IMR-90 (cell line): Measurements from ENCODE around the gene RPRML.

Experiments used
- CEBPB ChIP-seq: IDR thresholded peaks from 2 replicates; pipeline ENCODE4 v1.6.1; 2012; ENCODE audit warnings: low read depth, low read length, improper control_type of control experiment
- CHD1 ChIP-seq: IDR thresholded peaks from 2 replicates; pipeline ENCODE4 v1.6.1; 2012; ENCODE audit warnings: low read depth, low read length, improper control_type of control experiment
- MAFK ChIP-seq: IDR thresholded peaks from 2 replicates; pipeline ENCODE4 v1.6.1; 2012; ENCODE audit warnings: low read depth, low read length, improper control_type of control experiment
- MXI1 ChIP-seq: IDR thresholded peaks from 2 replicates; pipeline ENCODE4 v1.6.1; 2012; ENCODE audit warnings: low read depth, mild to moderate bottlenecking, low read length, moderate library complexity, borderline replicate concordance
- NFE2L2 ChIP-seq: fragments of 150-350 bp; IDR thresholded peaks from 2 replicates; pipeline ENCODE4 v1.6.1; 2016; ENCODE audit warnings: low read depth, mild to moderate bottlenecking, low read length
- POLR2A ChIP-seq: IDR thresholded peaks from 2 replicates; pipeline ENCODE4 v1.6.1; 2012; ENCODE audit warnings: mild to moderate bottlenecking, low read depth, low read length
- RAD21 ChIP-seq: IDR thresholded peaks from 2 replicates; pipeline ENCODE4 v1.6.1; 2012; ENCODE audit warnings: low read length, improper control_type of control experiment
- RCOR1 ChIP-seq: IDR thresholded peaks from 2 replicates; pipeline ENCODE4 v1.6.1; 2012; ENCODE audit warnings: mild to moderate bottlenecking, low read length, improper control_type of control experiment; ENCODE audit not compliant: insufficient replicate concordance
- SMC3 ChIP-seq: fragments of 150-350 bp; IDR thresholded peaks from 2 replicates; pipeline ENCODE4 v1.6.1; 2016; ENCODE audit warnings: low read depth, mild to moderate bottlenecking, antibody characterized with exemption, low read length, moderate library complexity
- TF ChIP-seq, protein P1 (sequence below): conservative IDR thresholded peaks from 2 replicates; pipeline ENCODE4 v1.5.1; 2012; ENCODE audit warnings: mild to moderate bottlenecking, low read depth, low read length, improper control_type of control experiment
- TF ChIP-seq, protein P2 (sequence below): fragments of 150-350 bp; IDR thresholded peaks from 2 replicates; pipeline ENCODE4 v1.6.1; 2017; ENCODE audit warnings: mild to moderate bottlenecking, antibody characterized with exemption, low read length, low read depth
- TF ChIP-seq, protein P3 (sequence below): fragments of 150-350 bp; IDR thresholded peaks from 2 replicates; pipeline ENCODE4 v1.6.1; 2016; ENCODE audit warnings: low read depth, mild to moderate bottlenecking, low read length, moderate library complexity, borderline replicate concordance

DNA sequence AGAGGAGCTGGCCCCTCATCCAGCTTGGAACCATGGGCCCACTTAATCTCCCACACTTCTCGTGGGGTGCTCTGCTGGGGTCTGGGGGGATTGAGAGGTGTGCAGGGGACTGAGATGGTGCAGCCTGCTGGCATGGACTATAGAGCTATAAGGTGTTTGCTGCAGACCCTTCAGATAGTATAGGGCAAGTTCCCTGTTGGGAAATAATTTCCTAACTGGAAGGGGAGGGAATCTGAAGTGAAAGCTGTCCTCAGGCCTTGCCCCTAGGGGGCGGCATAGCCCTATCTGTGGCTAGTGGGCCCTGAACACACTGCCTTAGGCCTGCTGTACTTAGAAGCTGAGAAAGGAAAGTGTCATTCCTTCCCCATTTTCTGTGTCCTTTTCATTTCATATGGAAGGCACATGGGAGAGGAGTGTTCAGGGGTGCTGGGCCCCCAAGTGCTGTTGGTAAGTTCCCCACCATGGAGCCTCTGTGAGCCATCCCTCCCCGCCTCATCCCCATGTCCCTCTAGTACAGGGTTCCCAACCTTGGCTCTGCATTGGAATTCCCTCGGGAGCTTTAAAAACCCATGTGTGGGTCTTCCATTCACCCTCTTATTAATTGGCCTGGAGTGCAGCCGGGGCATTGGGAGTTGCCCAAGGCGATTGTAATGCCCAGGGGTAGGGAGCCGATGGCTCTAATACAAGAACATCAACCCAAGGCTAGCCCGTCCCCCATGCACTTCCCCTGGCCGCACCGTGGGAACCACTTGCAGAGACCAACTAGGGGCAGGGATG lies 36.4 kb downstream of the RPRML start:
- TF ChIP-seq, protein P1, sequence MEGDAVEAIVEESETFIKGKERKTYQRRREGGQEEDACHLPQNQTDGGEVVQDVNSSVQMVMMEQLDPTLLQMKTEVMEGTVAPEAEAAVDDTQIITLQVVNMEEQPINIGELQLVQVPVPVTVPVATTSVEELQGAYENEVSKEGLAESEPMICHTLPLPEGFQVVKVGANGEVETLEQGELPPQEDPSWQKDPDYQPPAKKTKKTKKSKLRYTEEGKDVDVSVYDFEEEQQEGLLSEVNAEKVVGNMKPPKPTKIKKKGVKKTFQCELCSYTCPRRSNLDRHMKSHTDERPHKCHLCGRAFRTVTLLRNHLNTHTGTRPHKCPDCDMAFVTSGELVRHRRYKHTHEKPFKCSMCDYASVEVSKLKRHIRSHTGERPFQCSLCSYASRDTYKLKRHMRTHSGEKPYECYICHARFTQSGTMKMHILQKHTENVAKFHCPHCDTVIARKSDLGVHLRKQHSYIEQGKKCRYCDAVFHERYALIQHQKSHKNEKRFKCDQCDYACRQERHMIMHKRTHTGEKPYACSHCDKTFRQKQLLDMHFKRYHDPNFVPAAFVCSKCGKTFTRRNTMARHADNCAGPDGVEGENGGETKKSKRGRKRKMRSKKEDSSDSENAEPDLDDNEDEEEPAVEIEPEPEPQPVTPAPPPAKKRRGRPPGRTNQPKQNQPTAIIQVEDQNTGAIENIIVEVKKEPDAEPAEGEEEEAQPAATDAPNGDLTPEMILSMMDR, result peak; percentile 93
- TF ChIP-seq POLR2A, result no peak
- TF ChIP-seq RAD21, result peak; percentile 93
- TF ChIP-seq RCOR1, result no peak
- peak; percentile 77 for TF ChIP-seq SMC3
- TF ChIP-seq, protein P2, sequence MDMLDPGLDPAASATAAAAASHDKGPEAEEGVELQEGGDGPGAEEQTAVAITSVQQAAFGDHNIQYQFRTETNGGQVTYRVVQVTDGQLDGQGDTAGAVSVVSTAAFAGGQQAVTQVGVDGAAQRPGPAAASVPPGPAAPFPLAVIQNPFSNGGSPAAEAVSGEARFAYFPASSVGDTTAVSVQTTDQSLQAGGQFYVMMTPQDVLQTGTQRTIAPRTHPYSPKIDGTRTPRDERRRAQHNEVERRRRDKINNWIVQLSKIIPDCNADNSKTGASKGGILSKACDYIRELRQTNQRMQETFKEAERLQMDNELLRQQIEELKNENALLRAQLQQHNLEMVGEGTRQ, result no peak
- no peak for TF ChIP-seq NFE2L2
- no peak for TF ChIP-seq MXI1
- no peak for TF ChIP-seq MAFK
- TF ChIP-seq CEBPB, result peak; percentile 59; the same call in 1 of the 2 replicates
- TF ChIP-seq CHD1, result no peak
- TF ChIP-seq, protein P3, sequence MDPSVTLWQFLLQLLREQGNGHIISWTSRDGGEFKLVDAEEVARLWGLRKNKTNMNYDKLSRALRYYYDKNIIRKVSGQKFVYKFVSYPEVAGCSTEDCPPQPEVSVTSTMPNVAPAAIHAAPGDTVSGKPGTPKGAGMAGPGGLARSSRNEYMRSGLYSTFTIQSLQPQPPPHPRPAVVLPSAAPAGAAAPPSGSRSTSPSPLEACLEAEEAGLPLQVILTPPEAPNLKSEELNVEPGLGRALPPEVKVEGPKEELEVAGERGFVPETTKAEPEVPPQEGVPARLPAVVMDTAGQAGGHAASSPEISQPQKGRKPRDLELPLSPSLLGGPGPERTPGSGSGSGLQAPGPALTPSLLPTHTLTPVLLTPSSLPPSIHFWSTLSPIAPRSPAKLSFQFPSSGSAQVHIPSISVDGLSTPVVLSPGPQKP, result no peak
